ENCODE data around the gene YIPF2.

- TF ChIP-seq CTCF (IDR thresholded peaks at IDR 0.05; ENCODE audit: low read length) (no peak), EZH2 (IDR thresholded peaks at IDR 0.05; ENCODE audit: borderline replicate concordance, low read length) (no peak)
These were observed 7.1 kb upstream of the YIPF2 start for GRCh38 chr19:10935371-10936059.
